Measurements from ENCODE around the gene ATF6. TPM values are rescaled to one million over a fixed set of nuclear protein-coding genes. Genes with fewer than 3 reads are reported as not detected.

The ATF6 gene
- total and polyA plus RNA-seq, 4 donors: 10.0 to 22.5 (median 13.4) TPM

DNA sequence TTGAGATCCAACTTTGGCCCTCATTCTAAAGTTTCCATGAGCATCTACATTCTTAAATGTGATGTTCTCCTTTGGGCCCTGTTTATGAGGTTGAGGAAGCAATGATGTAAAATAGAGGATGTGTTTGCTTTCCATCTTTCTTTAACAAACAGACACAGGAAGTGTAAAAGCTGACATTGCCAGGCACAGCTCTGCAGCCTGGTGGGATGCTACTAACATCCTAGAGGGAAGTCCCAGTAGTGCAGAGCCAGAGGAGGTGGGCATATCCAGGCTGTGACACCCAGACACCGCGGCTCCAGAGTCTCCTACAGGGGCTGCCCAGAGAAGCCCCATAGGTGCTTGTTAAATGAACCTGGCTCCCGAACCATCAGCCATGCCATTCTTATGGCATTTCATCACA, 241.3 kb downstream of the ATF6 start:
- DNase-seq (ENCODE audit: low spot score): no peak
- H3K27ac ChIP-seq (ENCODE audit: low read depth in 1 of 2, low read length in 2 of 2): no peak overlapping the region

More for the DNA sequence above, 241.3 kb downstream of the ATF6 start:
- no peak overlapping the region for H3K4me3 ChIP-seq (ENCODE audit: low read depth in 1 of 3, low read length in 3 of 3)
- H3K4me1 ChIP-seq (ENCODE audit: control insufficient read depth in 4 of 4, insufficient read depth in 4 of 4, low read length in 3 of 4): no peaks in the 10 kb centered on the region
- H3K36me3 ChIP-seq (ENCODE audit: control insufficient read depth in 4 of 4, insufficient read depth in 3 of 4, low read depth in 1 of 4, low read length in 3 of 4): no peaks in the 10 kb centered on the region
- TF ChIP-seq TAF1 (conservative IDR thresholded peaks at IDR 0.05) (no peak), FOXA1 (IDR thresholded peaks at IDR 0.05) (no peak), GABPA (IDR thresholded peaks at IDR 0.05 in 1 of 2, conservative IDR thresholded peaks at IDR 0.05 in 1 of 2) (no peak), RAD21 (IDR thresholded peaks at IDR 0.05) (no peak), YY1 (IDR thresholded peaks at IDR 0.05) (no peak), HNF4G (IDR thresholded peaks at IDR 0.05) (no peak), SP1 (IDR thresholded peaks at IDR 0.05) (no peak), NR2F2 (IDR thresholded peaks at IDR 0.05) (no peak), EGR1 (IDR thresholded peaks at IDR 0.05; ENCODE audit: low read depth in 2 of 2) (no peak), HNF4A (conservative IDR thresholded peaks at IDR 0.05) (no peak), RXRA (IDR thresholded peaks at IDR 0.05) (no peak), JUND (IDR thresholded peaks at IDR 0.05) (no peak), FOXA2 (IDR thresholded peaks at IDR 0.05) (no peak)
- TF ChIP-seq, protein P1, sequence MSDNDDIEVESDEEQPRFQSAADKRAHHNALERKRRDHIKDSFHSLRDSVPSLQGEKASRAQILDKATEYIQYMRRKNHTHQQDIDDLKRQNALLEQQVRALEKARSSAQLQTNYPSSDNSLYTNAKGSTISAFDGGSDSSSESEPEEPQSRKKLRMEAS (IDR thresholded peaks at IDR 0.05): no peak
- TF ChIP-seq, protein P2, sequence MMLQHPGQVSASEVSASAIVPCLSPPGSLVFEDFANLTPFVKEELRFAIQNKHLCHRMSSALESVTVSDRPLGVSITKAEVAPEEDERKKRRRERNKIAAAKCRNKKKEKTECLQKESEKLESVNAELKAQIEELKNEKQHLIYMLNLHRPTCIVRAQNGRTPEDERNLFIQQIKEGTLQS (IDR thresholded peaks at IDR 0.05): no peak
- TF ChIP-seq, protein P3, sequence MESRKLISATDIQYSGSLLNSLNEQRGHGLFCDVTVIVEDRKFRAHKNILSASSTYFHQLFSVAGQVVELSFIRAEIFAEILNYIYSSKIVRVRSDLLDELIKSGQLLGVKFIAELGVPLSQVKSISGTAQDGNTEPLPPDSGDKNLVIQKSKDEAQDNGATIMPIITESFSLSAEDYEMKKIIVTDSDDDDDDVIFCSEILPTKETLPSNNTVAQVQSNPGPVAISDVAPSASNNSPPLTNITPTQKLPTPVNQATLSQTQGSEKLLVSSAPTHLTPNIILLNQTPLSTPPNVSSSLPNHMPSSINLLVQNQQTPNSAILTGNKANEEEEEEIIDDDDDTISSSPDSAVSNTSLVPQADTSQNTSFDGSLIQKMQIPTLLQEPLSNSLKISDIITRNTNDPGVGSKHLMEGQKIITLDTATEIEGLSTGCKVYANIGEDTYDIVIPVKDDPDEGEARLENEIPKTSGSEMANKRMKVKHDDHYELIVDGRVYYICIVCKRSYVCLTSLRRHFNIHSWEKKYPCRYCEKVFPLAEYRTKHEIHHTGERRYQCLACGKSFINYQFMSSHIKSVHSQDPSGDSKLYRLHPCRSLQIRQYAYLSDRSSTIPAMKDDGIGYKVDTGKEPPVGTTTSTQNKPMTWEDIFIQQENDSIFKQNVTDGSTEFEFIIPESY (IDR thresholded peaks at IDR 0.05): no peak
- TF ChIP-seq, protein P4, sequence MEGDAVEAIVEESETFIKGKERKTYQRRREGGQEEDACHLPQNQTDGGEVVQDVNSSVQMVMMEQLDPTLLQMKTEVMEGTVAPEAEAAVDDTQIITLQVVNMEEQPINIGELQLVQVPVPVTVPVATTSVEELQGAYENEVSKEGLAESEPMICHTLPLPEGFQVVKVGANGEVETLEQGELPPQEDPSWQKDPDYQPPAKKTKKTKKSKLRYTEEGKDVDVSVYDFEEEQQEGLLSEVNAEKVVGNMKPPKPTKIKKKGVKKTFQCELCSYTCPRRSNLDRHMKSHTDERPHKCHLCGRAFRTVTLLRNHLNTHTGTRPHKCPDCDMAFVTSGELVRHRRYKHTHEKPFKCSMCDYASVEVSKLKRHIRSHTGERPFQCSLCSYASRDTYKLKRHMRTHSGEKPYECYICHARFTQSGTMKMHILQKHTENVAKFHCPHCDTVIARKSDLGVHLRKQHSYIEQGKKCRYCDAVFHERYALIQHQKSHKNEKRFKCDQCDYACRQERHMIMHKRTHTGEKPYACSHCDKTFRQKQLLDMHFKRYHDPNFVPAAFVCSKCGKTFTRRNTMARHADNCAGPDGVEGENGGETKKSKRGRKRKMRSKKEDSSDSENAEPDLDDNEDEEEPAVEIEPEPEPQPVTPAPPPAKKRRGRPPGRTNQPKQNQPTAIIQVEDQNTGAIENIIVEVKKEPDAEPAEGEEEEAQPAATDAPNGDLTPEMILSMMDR (IDR thresholded peaks at IDR 0.05; ENCODE audit: low read depth, low read length, missing input control): no peak
- TF ChIP-seq, protein P5, sequence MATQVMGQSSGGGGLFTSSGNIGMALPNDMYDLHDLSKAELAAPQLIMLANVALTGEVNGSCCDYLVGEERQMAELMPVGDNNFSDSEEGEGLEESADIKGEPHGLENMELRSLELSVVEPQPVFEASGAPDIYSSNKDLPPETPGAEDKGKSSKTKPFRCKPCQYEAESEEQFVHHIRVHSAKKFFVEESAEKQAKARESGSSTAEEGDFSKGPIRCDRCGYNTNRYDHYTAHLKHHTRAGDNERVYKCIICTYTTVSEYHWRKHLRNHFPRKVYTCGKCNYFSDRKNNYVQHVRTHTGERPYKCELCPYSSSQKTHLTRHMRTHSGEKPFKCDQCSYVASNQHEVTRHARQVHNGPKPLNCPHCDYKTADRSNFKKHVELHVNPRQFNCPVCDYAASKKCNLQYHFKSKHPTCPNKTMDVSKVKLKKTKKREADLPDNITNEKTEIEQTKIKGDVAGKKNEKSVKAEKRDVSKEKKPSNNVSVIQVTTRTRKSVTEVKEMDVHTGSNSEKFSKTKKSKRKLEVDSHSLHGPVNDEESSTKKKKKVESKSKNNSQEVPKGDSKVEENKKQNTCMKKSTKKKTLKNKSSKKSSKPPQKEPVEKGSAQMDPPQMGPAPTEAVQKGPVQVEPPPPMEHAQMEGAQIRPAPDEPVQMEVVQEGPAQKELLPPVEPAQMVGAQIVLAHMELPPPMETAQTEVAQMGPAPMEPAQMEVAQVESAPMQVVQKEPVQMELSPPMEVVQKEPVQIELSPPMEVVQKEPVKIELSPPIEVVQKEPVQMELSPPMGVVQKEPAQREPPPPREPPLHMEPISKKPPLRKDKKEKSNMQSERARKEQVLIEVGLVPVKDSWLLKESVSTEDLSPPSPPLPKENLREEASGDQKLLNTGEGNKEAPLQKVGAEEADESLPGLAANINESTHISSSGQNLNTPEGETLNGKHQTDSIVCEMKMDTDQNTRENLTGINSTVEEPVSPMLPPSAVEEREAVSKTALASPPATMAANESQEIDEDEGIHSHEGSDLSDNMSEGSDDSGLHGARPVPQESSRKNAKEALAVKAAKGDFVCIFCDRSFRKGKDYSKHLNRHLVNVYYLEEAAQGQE (IDR thresholded peaks at IDR 0.05): no peak
- no peak overlapping the region for H3K9ac ChIP-seq (ENCODE audit: low read depth in 1 of 2, low read length in 2 of 2)
- 89% methylated on average over 3 of the region's 3 CpGs for WGBS
- H3K9me3 ChIP-seq (ENCODE audit: control insufficient read depth in 4 of 4, low read length in 3 of 4): no peaks in the 10 kb centered on the region
- no peaks in the 10 kb centered on the region for H3K27me3 ChIP-seq (ENCODE audit: control insufficient read depth in 4 of 4, insufficient read depth in 4 of 4, low read length in 3 of 4)

Measured in liver (tissue), 9 donors.